Measurements from ENCODE around the gene KHSRP.
"Not testable (repeated sequence)": the region's sequence is repeated elsewhere in the genome, so short reads cannot be mapped to it uniquely, and the experiment has no call there.

Gene KHSRP

DNA sequence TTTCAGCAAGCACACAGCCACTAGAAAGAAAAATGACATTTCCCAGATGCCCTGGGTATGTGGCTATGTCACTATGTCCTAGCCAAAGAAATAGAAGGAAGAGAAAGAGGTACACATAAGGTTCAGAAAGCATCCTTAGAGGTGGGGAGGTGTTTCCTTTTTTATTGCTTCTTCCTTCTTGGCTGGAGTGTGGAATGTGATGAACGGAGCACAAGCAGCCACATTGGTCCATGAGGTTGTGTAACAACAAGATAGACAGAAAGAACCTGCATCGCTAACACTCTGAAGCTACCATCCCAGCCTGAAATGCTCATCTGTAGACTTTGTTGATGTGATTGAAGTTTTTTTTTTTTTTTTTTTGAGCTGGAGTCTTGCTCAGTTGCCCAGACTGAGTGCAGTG, 28.3 kb upstream of the KHSRP start:
- in situ Hi-C loops (cut with HindIII; ENCODE audit: low sequenced_read_pairs) = no loop called here

GRCh38 chr19:6452223-6452614, 27.6 kb upstream of the KHSRP start:
- in situ Hi-C loops (cut with HindIII; ENCODE audit: low sequenced_read_pairs) = no loop called here

GRCh38 chr19:6451583-6452222, 27.1 kb upstream of the KHSRP start:
- in situ Hi-C loops (cut with HindIII; ENCODE audit: low sequenced_read_pairs) = no loop called here

- in situ Hi-C loops (cut with HindIII; ENCODE audit: low sequenced_read_pairs) = no loop called here
These were observed 25.6 kb upstream of the KHSRP start for GRCh38 chr19:6450166-6450565.

- in situ Hi-C loops (cut with HindIII; ENCODE audit: low sequenced_read_pairs) = no loop called here
These were observed 23.4 kb upstream of the KHSRP start for GRCh38 chr19:6448045-6448444.

DNA sequence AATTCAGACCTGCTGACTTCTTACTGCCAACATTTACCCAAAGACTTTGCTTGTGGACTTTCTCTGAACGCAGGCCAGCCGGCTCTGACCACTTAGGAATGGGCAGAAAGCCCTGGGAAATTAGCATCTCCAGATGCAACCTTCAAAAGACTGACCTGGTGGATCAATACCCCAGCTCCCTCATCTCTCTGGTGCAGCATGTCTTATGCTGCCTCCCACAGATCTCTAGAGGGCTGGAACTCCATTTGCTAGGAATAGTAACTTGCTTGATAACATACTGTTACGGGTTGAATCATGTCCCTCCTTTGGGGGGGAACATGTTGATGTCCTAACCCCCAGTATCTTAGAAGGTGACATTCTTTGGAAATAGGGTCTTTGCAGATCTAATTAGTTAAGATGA, 21.8 kb upstream of the KHSRP start:
- in situ Hi-C loops (cut with HindIII; ENCODE audit: low sequenced_read_pairs) = no loop called here

DNA sequence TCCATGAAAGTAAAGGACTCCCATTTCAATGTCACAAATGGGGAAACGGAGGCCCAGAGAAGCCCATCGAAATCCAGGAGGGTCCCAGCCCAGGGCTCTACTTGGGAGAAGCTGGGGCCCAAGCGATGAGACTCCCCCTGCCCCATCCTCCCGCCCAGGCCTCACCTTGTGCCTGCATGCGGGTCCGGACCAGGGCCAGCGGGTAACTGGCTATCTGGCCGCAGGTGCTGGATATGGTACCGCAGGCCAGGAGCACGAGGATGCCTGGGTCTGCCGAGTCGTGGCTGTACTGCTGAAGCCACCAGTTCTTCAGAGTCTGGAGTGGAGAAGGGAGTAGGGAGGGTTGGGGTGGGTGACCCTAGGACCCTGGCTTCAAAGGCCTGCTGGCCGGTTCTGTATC, 19.4 kb upstream of the KHSRP start:
- in situ Hi-C loops (cut with HindIII; ENCODE audit: low sequenced_read_pairs) = no loop called here

- in situ Hi-C loops (cut with HindIII; ENCODE audit: low sequenced_read_pairs) = no loop called here
These were observed 17.6 kb upstream of the KHSRP start for GRCh38 chr19:6442087-6442688.

DNA sequence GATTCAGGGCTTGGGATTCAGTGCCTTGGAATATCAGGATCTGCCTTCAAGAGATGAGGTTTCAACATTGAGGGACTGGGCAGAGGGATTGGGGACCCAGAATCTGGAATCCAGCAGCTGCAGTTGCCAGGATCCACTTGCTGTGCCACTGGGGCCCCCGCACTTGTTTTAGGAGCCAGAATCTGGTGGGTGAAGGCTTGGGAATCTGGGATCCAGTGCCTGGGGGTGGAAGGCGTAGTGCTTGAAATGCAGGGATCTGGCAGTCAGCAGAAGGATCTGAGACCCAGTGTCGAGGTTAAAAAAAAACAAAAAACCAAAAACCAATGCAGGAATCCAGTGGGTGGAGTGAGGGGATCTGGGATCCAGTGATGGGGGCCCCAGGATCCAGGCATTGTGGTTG, 16.3 kb upstream of the KHSRP start:
- in situ Hi-C loops (cut with HindIII; ENCODE audit: low sequenced_read_pairs) = no loop called here

DNA sequence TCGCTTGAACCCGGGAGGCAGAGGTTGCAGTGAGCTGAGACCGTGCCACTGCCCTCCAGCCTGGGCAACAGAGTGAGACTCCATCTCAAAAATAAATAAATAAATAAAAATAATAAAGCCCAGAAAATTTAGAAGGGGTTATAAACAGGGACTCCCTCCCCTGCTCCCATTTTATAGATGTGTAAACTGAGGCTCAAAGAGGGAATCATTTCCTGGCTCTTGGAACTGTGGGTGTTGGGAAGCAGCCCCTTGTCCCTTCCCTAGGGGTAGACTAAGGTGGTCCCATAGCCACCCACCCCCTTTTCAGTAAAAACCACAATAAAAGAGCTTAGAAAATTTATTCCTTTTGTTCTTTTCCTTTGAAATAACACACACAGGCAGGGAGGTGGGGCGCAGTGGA, 15.1 kb upstream of the KHSRP start:
- in situ Hi-C loops (cut with HindIII; ENCODE audit: low sequenced_read_pairs) = no loop called here

- in situ Hi-C loops (cut with HindIII; ENCODE audit: low sequenced_read_pairs) = no loop called here
These were observed 9.1 kb upstream of the KHSRP start, which contains the start of gene SLC25A41 for GRCh38 chr19:6433663-6434062. SLC25A41 (minus strand) TSS chr19:6433763; CDS start chr19:6433693, 70 bp downstream.

- in situ Hi-C loops (cut with HindIII; ENCODE audit: low sequenced_read_pairs) = no loop called here
These were observed 8.6 kb upstream of the KHSRP start for GRCh38 chr19:6433165-6433564.

DNA sequence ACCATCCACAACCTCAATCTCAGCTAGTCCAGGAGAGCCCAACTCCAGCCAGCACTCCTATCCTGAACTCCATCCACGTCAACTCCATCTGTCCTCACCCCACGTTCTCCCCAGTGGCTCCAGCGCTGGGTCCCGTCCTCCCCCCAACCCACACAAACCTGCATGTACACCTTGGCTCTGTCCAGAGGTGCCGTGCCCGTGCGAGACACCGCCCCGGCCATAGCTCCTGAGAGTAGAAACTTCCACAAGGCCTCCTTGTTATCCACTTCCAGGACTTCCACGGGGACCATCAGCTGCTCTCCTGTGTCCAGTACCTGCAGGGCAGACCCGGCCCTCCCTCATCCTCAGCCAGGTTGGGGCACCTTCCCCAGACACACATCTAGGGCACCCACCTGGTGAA, 7.3 kb upstream of the KHSRP start:
- in situ Hi-C loops (cut with HindIII; ENCODE audit: low sequenced_read_pairs) = no loop called here

DNA sequence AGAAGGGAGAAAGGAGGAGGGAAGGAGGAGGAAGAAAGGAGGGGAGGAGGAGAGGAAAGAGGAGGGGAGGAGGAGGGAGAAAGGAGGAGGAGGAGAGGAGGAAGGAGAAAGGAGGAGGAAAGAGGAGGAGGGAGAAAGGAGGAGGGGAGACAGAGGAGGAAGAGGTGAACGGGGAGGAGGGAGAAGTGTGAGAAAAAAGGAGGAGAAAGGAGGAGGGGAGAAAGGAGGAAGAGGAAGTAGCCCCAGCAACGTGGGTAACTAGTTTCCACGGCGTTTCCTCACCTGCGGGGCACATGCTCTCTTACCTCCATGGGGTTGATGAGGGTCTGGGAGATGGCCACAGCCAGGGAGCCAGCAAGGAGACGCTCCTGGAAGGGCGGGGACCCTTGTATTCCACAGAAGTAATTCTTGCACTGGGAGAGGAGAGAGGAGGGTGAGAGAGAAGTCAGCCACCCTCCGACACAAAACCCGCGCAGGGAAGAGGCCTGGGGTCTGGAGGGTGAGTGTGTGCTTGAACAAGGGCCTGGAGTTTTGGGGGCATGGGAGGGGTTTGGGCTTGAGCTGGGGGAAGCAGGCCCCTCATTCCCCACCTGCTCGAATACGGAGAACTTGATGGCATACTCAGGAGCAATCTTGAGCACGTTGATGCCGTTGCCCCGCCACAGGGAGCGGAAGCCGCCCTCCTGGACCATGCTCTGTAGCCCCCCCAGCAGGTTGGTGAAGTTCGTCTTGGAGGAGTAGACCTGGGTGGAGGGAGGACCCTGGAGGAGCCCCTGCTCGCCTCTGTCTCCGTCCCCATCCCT, 5.0 kb upstream of the KHSRP start:
- in situ Hi-C loops (cut with HindIII; ENCODE audit: low sequenced_read_pairs) = no loop called here

DNA sequence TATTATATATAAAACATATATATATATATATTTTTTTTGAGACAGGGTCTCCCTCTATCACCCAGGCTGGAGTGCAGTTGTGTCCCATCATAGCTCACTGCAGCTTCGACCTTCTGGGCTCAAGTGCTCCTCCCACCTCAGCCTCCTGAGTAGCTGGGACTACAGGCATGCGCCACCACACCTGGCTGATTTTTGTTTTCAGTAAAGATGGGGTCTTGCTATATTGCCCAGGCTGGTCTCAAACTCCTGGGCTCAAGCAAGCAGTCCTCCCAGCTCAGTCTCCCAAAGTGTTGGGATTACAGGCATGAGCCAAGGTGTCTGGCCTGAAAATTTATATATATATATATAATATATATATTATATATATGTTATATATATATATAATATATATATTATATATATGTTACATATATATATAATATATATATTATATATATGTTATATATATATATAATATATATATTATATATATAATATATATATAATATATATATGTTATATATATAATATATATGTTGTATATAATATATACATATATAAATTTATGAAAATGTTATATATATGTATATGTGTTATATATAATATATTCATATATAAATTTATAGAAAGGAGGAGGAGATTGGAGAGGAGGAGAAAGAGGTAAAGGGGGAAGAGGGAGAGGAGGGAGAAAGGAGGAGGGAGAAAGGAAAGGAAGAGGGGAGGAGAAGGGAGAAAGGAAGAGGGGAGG, 4.2 kb upstream of the KHSRP start:
- in situ Hi-C loops (cut with HindIII; ENCODE audit: low sequenced_read_pairs) = not testable (repeated sequence)

DNA sequence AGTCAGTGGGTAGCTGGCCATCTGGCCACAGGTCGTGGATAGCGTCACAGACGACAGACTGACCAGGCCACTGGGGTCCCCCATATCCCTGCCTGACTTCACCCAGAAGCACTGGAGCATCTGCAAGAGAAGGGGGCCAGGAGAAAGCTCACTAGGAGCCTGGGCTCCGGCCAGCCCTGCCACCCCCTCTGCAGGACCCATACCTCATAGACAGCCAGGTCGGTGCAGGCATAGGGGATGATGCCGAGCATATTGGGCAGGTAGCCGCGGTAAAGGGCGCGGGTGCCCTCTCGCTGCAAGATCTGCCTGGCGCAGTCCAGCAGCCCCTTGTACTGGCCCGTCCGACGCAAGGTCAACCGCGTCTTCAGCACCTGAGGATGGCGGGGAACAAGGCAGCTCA, 2.5 kb upstream of the KHSRP start:
- in situ Hi-C loops (cut with HindIII; ENCODE audit: low sequenced_read_pairs) = no loop called here

DNA sequence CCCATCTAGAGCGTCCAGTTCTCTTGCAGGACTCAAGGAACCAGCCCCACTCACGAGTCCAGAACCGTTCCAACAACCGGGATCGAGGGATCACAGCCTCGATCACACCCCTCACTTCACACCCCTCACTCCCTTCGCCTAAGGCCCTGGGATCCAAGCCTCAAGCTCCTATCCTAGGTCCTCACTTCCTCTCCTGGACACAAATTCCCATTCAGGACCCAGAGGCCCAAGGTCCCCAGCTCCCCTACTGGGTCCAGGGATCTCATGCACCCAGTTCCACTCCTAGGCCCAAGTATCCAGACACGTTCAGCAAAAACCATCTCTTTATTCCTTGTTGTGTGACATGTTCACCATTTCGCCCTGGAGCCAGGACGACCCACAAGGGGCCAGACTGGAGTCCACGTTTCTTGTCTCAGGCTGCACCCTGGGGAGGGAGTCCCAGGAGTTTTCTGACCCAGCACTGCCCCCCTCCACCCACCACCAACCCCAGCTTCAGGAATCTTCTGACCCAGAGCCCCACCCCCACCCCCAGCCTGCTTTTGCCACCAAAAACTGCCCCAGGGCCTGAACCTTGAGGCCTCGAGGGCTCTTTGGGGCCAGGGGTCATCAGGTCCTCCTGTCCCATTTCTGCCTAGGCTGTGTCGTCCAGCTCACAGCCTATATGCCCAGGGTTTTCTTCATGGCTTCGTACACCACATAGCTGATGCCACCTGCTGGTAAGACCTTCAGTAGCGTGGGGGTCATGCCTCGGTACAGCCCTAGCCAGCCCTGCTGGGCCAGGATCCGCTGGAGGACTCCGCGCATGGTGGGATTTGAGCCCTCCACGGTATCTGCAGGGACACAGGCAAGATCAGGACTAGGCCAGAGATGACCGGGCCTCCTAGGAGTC, 1.4 kb upstream of the KHSRP start:
- in situ Hi-C loops (cut with HindIII; ENCODE audit: low sequenced_read_pairs) = no loop called here

DNA sequence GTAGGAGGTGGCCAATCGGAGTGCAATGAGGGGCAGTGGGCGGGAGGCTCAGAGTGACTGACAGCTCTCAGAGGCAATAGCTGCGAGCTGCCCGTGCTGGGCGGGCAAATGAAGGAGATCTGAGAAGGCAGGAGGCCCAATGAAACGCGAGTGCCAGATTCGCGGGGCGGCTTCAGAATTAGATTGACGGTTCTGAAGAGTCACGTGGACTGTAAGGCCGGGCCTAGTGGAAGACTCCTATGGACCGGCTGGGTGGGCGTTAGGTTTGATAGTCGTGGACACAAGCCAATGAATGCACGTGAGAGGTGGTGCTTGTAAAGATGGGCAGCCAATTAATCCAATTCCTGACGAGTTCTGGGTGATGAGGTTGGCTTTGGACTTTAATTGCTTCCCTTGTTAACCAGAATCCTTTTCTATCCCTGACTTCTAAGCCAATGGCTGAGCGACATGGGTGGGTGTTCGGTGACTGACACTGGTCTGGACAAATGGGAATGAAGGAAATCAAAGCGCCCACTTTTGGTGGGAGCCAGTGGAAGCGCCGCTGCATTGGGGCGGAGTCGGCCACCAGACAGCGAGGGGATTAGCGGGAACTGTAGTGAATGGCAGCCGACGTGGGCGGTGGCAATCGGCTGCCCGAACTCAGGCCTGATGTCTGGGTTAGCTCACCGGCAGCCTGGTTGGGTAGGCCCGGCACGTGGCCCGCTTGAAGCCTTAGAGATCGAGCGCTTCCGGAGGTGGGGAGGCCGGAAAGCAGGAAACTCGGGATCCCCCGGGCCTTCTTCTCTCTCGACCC, 524 bp upstream of the KHSRP start:
- in situ Hi-C loops (cut with HindIII; ENCODE audit: low sequenced_read_pairs) = no loop called here

DNA sequence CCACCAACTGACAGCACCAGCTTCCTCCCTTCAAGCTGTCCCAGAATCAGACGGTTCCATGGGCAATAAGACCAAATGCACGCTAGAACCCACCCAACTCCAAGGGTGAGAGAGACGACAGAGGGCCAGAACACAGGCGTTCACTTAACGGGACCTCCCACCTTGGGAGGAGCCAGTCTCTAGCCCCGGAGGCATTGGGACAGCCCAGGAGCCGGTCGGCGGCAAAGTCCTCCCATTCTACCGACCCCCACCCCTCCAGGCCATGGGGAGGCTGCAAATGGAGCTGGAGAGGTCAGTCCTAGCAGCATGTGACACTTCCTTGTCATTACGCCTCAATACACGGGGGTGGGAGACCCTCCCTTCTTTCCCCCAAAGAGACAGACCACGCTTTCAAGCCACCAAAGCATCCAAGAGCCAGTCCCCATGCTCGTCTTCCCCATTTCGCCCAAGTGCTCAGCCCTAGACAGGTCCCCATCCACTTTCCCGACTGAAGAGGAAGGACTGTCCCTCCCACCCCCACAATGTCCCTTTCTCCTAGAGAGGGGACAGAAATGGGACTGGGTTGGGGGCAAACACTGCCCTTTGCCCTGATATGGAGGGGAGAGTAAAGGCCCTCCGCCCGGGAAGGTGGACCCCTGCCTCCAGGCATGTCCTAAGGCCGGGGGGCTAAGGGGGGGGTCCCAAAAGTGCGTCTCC, 964 bp downstream of the KHSRP start:
- in situ Hi-C loops (cut with HindIII; ENCODE audit: low sequenced_read_pairs) = no loop called here

All from endothelial cell of hepatic sinusoid (primary cell).